Peyer's patch (tissue), 4 donors: ENCODE measurements around the gene EMID1.

ENCODE experiments used
- POLR2A ChIP-seq, 2 donors: fragments of 450-650 bp; IDR thresholded peaks; one replicate each; pipeline ENCODE4 v1.5.1; 2017; ENCODE audit warnings: antibody characterized with exemption in 2 of 2, mild to moderate bottlenecking in 2 of 2, moderate library complexity in 2 of 2
- TF ChIP-seq, protein P1 (sequence below), 6 experiments: fragments of 450-650 bp in 4 of 6; fragments of 200-600 bp in 2 of 6; sonication (generic) in 1 of 6; IDR thresholded peaks; one replicate each; pipeline ENCODE4 v1.5.1; 2017 to 2019; ENCODE audit warnings: antibody characterized with exemption in 6 of 6, mild to moderate bottlenecking in 3 of 6, moderate library complexity in 1 of 6

DNA sequence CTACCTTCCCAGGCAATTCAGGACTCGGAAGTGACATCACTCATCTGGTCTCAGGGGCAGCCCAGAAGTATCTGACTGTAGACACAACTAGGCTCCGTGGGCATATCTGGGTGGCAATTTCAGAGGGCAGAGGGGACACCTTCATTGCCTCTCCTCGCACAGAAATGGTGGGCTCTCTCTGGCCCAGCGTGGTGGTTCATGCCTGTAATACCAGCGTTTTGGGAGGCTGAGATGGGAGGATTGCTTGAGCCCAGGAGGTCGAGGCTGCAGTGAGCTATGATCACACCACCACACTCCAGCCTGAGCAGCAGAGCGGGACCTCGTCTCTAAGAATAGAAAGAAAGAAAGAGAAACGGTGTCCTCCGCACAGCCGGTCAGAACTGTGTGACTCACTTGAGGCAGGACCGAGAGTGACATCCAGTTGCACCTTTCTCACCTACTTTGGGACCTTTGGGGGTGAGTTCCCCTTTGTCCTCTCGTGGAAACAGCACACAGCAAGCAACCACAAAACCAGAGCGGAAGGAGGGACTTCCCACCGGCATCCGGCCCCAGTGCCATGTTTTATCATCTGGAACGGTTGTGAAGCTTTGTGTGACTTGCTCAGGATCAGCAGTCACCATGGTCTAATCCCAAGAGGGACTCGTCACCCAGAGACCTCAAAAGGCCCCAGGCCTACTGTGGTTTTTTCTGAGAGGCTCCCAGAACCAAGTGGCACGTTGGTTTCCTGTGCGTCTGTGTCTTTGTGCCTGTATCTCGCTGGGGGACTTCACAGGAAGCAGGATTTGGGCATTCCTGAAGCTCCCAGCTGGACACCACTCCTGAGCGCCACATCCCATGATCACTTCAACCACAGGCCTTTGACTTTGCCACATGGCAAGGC, 38.4 kb upstream of the EMID1 start:
- TF ChIP-seq, protein P1, sequence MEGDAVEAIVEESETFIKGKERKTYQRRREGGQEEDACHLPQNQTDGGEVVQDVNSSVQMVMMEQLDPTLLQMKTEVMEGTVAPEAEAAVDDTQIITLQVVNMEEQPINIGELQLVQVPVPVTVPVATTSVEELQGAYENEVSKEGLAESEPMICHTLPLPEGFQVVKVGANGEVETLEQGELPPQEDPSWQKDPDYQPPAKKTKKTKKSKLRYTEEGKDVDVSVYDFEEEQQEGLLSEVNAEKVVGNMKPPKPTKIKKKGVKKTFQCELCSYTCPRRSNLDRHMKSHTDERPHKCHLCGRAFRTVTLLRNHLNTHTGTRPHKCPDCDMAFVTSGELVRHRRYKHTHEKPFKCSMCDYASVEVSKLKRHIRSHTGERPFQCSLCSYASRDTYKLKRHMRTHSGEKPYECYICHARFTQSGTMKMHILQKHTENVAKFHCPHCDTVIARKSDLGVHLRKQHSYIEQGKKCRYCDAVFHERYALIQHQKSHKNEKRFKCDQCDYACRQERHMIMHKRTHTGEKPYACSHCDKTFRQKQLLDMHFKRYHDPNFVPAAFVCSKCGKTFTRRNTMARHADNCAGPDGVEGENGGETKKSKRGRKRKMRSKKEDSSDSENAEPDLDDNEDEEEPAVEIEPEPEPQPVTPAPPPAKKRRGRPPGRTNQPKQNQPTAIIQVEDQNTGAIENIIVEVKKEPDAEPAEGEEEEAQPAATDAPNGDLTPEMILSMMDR (IDR thresholded peaks at IDR 0.05) = no peak
- TF ChIP-seq POLR2A (IDR thresholded peaks at IDR 0.05) = no peak
